GM12878 (cell line): ENCODE measurements around the gene PI4K2A. TPM values are rescaled to one million over a fixed set of nuclear protein-coding genes. Genes with fewer than 3 reads are reported as not detected.

ENCODE experiments used
- ATAC-seq: fragments of 200-7000 bp; cut with Tn5 transposase; 3 replicates; pipeline ENCODE4 v1.9.1; 2020; ENCODE audit warnings: mild to moderate bottlenecking, moderate library complexity
- BruUV-seq: library from RNA; stranded (reverse); fragments of 400-500 nt; replicated peaks from 2 replicates; lab custom pipeline; 2021; lab: Mats Ljungman, UMichigan
- CTCF ChIA-PET: fragments of 300-600 bp; sonication (Branson Sonifier 250); formaldehyde crosslinking; extraction: SDS; loops from one replicate; lab custom pipeline; 2021; ENCODE audit warnings: inconsistent platforms; lab: Yijun Ruan, JAX
- POLR2A ChIA-PET: fragments of 350-600 bp; formaldehyde crosslinking; extraction: SDS; loops from one replicate; lab custom pipeline; 2021; ENCODE audit warnings: inconsistent platforms; lab: Charles Lee
- RAD21 ChIA-PET: fragments of 300-600 bp; sonication (Branson Sonifier 250); formaldehyde crosslinking; loops from one replicate; lab custom pipeline; 2023; ENCODE audit warnings: antibody characterized with exemption; ENCODE audit not compliant: unreplicated experiment; lab: Charles Lee
- SMC1A ChIA-PET: fragments of 300-600 bp; sonication (Branson Sonifier 250); formaldehyde crosslinking; loops from one replicate; lab custom pipeline; 2023; ENCODE audit not compliant: unreplicated experiment, uncharacterized antibody; lab: Charles Lee
- DNase-seq: peaks from one replicate; pipeline ENCODE4 v3.0.0-alpha.2; 2011; ENCODE audit warnings: low read depth, low spot score
- FAIRE-seq: peaks from 3 replicates; lab custom pipeline; 2011; peaks lifted over from hg19 to GRCh38; lab: Jason Lieb, UNC
- H2AFZ ChIP-seq: 2 replicates; pipeline ENCODE4 v1.6.0; 2011; ENCODE audit warnings: low read depth, low read length, control low read depth; ENCODE audit not compliant: control insufficient read depth
- H3K27ac ChIP-seq: 2 replicates; pipeline ENCODE4 v1.5.1; 2011; ENCODE audit warnings: control low read depth; ENCODE audit not compliant: control insufficient read depth, insufficient read depth
- H3K27me3 ChIP-seq, 2 experiments: replicated peaks in 1 of 2; 2 replicates each; pipeline versions ENCODE4 v1.6.0 to v1.6.1; 2011; ENCODE audit warnings: low read length in 1 of 2; ENCODE audit not compliant: control insufficient read depth in 2 of 2, insufficient read depth in 2 of 2
- H3K36me3 ChIP-seq, 2 experiments: 2 replicates each; pipeline ENCODE4 v1.5.1; 2011; ENCODE audit warnings: low read length in 1 of 2; ENCODE audit not compliant: control insufficient read depth in 2 of 2, insufficient read depth in 2 of 2
- H3K4me1 ChIP-seq: 2 replicates; pipeline ENCODE4 v1.6.1; 2011; ENCODE audit warnings: mild to moderate bottlenecking, low read length, moderate library complexity, mixed read lengths; ENCODE audit not compliant: control insufficient read depth, insufficient read depth
- H3K4me2 ChIP-seq: 2 replicates; pipeline ENCODE4 v1.6.0; 2011; ENCODE audit warnings: control low read depth; ENCODE audit not compliant: control insufficient read depth, insufficient read depth
- H3K4me3 ChIP-seq: fragments of 200-600 bp; sonication (generic); 2 replicates; pipeline ENCODE4 v1.5.1; 2016
- H3K79me2 ChIP-seq: 2 replicates; pipeline ENCODE4 v1.6.0; 2011; ENCODE audit warnings: low read length; ENCODE audit not compliant: control insufficient read depth, insufficient read depth
- H3K9ac ChIP-seq: 2 replicates; pipeline ENCODE4 v1.8.0; 2011; ENCODE audit warnings: low read length, control low read depth, mixed read lengths; ENCODE audit not compliant: control insufficient read depth, insufficient read depth
- H3K9me3 ChIP-seq: replicated peaks from 3 replicates; pipeline ENCODE4 v1.5.1; 2011; ENCODE audit warnings: mild to moderate bottlenecking, low read length; ENCODE audit not compliant: control insufficient read depth, insufficient read depth
- H4K20me1 ChIP-seq: 2 replicates; pipeline ENCODE4 v1.6.0; 2011; ENCODE audit not compliant: control insufficient read depth, insufficient read depth
- CTCF ChIP-seq, 3 experiments: IDR thresholded peaks in 2 of 3; conservative IDR thresholded peaks in 1 of 3; 2 replicates each; pipeline ENCODE4 v1.5.1; 2011; ENCODE audit warnings: low read depth in 3 of 3, low read length in 3 of 3, mild to moderate bottlenecking in 3 of 3, control low read depth in 2 of 3, moderate library complexity in 2 of 3, inconsistent platforms in 1 of 3, mixed read lengths in 1 of 3; ENCODE audit not compliant: control insufficient read depth in 2 of 3, insufficient read depth in 1 of 3; ENCODE audit errors: extremely low read depth in 1 of 3
- HDAC2 ChIP-seq: fragments of 200-600 bp; sonication (generic); IDR thresholded peaks from 2 replicates; pipeline ENCODE4 v1.6.1; 2017
- WGBS: methylation state at CpG from one replicate; pipeline ENCODE4 v1.1.6; 2016; ENCODE audit warnings: low lambda C conversion rate; ENCODE audit not compliant: insufficient replicate concordance, insufficient coverage; ENCODE audit errors: missing lambda C conversion rate; 5-methylcytosine and 5-hydroxymethylcytosine counted together
- in situ Hi-C: fragments of 300-500 bp; cut with MboI; formaldehyde crosslinking; loops from 9 replicates; pipeline ENCODE4 v1.14.3; 2018; ENCODE audit warnings: mixed read lengths
- intact Hi-C: fragments of 100-400 bp; cut with micrococcal nuclease; formaldehyde crosslinking; loops from one replicate; pipeline ENCODE4 v1.14.2; 2022; ENCODE audit not compliant: unreplicated experiment
- polyA plus RNA-seq, 11 experiments: library from polyadenylated mRNA; depleted of rRNA in 4 of 11; unstranded in 6 of 11; stranded (reverse) in 5 of 11; fragments of >200 nt; fragmentation: Nextera tagmentation in 4 of 11; fragmentation: Illumina TruSeq in 1 of 11; extraction: Ambion mirVana in 4 of 11; extraction: Trizol in 1 of 11; gene quantifications; 1 replicate in 1 of 11; 2 replicates in 10 of 11; pipeline versions ENCODE4 v1.2.1 to v1.2.3, GENCODE V29; 2011 to 2016; ENCODE audit warnings: inconsistent platforms in 2 of 11, missing spikeins in 2 of 11, low read depth in 1 of 11
- total RNA-seq, 4 experiments: library from RNA; depleted of rRNA in 3 of 4; stranded (reverse); fragments of >200 nt in 3 of 4; fragmentation: Illumina TruSeq in 1 of 4; extraction: Trizol in 1 of 4; gene quantifications; 2 replicates each; pipeline versions ENCODE4 v1.2.1 to v1.2.3, GENCODE V29; 2013 to 2021

PI4K2A gene
- total and polyA plus RNA-seq, 10 of the 15 experiments (the other 5 are each of a cell fraction or from before 2014, with no cell fraction given), result 1.5 to 14.5 (median 10.0) TPM

- Histone ChIP-seq H2AFZ (peak overlapping the region; percentile 96), H4K20me1 (no peaks in the 10 kb centered on the region)
Observed at GRCh38 chr10:97686301-97686961, 46.0 kb downstream of the PI4K2A start.

More at GRCh38 chr10:97686301-97686961, 46.0 kb downstream of the PI4K2A start:
- in situ Hi-C loops (no loop called here), intact Hi-C loops (no loop called here)
- Histone ChIP-seq H3K9me3 (no peaks in the 10 kb centered on the region), H3K79me2 (no peaks in the 10 kb centered on the region), H3K27me3 (no peaks in the 10 kb centered on the region; a peak in 1 of 4 replicates), H3K27ac (no peak overlapping the region), H3K36me3 (no peaks in the 10 kb centered on the region), H3K4me1 (peaks cover 18% of the 10 kb centered on the region), H3K4me2 (peak overlapping the region; percentile 99), H3K9ac (peak overlapping the region; percentile 56), H3K4me3 (peak overlapping the region; percentile 65)
- peak; percentile 50 for ATAC-seq
- RAD21 ChIA-PET, result interaction anchor here (0.7 to 3.3 kb wide), 16 partner anchors 9 to 355 kb away, joined by 3 to 24 read pairs (median 4); partner anchors contain the start of genes ANKRD2, PI4K2A and ZFYVE27
- CTCF ChIA-PET, result interaction anchor here (0.9 to 11.3 kb wide), 19 partner anchors 10 to 476 kb away, joined by 3 to 124 read pairs (median 5); partner anchors contain the start of gene ZFYVE27
- SMC1A ChIA-PET, result interaction anchor here (0.6 to 5.9 kb wide), 13 partner anchors 9 to 355 kb away, joined by 3 to 38 read pairs (median 7); partner anchors contain the start of genes MARVELD1, RRP12 and ZFYVE27
- DNase-seq, result no peak
- WGBS, result 17% methylated on average over 14 of the region's 14 CpGs
- FAIRE-seq, result no peak
- BruUV-seq, result no TSS peak
- TF ChIP-seq HDAC2, result no peak
- peak in 1 of 3 experiments; percentile 31; a peak in 1 of 6 replicates for TF ChIP-seq CTCF (IDR thresholded peaks at IDR 0.05 in 2 of 3, conservative IDR thresholded peaks at IDR 0.05 in 1 of 3; ENCODE audit: control insufficient read depth in 2 of 3, extremely low read depth in 1 of 3, insufficient read depth in 1 of 3, low read depth in 3 of 3, low read length in 3 of 3)
- POLR2A ChIA-PET, result interaction anchor here (0.5 to 1.4 kb wide), 12 partner anchors 8 to 656 kb away, joined by 3 to 6 read pairs (median 3); partner anchors contain the start of genes MARVELD1 and ZFYVE27
